Stimulated activated CD4-positive, alpha-beta T cell treated with anti-CD3 and anti-CD28 coated beads, TNF-alpha, amount 100 ng/mL, for 4 hours (primary cell): ENCODE results near the gene NCKIPSD.

Experiments used
- DNase-seq, 3 experiments: peaks; one replicate each; pipeline ENCODE4 v3.0.0-alpha.2; 2020; ENCODE audit warnings: low read depth in 3 of 3

NCKIPSD gene

DNA sequence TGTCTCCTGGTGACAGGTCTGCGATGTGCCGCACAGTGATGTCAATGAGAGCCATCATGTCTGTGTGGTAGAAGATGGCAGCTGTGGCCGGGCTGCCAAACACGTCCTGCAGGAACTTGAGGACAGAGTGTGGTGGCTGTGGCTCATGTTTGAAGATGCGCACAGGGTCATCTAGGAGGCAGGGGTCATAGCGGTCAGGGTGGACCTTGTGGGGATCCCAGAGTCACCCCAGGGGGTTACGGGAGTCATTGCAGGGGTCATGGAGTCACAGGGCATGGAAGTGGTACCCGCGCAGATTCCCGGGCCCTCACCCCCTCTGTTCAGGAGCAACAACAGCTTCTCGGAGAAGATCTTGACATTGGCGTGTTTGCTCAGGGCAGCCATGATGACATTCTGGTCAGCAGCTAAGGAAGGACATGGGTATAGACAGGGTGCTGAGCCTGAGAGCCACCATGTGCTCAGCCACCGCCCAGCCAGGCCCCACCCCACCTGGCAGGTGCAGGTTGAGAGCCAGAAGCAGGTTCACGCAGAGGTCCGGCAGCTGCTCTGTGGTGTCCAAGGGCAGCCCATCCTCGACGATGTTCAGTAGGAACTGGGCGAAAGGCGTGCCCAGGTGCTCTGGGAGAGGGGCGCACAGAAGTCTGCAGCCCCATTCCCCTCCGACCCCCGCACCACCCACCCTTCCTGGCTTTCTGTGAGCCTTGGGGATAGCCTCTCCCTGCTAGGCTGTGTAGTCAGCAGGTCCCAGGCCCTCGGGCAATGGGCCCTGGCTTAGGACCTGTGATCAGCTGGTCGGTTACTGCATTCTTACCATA is 6.9 kb downstream of the NCKIPSD start:
- DNase-seq: no peak

DNA sequence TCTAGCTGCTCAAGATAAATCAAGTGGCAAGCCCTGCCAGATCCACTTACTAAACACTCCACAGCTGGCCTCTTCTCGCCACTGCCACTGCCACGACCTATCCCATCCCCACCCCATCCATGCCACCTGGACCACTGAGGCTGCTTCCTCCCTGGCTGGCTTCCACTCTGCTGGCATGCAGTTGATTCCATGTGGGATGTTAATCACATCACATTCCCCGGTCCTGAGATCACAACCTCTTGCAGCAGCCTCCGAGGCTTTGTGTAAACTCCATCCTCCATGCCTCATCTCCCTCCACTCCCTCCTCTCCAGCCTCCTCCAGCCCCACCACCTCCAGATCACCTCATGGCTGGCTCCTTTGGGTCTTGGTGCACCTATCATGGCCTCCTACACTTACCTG is 7.7 kb downstream of the NCKIPSD start:
- no peak for DNase-seq

DNA sequence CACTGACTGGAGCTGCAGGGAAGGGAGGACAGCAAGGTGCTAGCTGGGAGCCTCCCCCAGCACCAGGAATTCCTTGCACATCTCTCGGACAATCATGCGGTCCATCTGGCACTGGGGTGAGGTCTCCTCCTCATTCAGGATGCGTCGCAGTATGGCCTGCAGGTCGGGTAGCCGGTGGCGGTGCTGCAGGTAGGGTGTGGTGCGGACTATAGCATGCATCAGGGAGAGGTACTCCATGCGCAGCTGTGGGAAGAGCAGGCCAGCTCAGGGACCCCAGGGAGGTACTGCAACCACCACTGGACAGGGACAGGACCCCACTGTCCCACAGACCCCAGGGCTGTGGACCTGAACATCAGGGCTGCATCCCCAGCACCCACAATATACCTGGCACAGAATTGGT is 11.2 kb downstream of the NCKIPSD start:
- DNase-seq: no peak

DNA sequence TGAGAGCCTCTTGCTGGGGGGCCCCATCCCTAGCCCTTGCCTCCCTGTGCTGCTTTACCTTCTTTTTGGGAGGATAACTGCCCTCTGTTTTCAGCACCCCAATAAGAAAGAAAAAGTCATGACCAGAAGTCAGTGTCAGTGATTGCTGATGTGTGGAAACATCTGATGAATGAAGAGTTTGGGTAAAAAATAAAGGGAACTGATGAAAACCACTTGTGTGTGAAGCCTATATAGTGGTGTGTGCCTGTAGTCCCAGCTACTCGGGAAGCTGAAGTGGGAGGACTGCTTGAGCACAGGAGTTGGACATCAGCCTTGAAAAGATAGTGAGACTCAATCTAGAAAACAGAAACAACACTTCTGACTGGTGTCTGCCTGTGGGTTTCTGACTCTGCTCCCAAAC is 13.2 kb downstream of the NCKIPSD start:
- no peak for DNase-seq

DNA sequence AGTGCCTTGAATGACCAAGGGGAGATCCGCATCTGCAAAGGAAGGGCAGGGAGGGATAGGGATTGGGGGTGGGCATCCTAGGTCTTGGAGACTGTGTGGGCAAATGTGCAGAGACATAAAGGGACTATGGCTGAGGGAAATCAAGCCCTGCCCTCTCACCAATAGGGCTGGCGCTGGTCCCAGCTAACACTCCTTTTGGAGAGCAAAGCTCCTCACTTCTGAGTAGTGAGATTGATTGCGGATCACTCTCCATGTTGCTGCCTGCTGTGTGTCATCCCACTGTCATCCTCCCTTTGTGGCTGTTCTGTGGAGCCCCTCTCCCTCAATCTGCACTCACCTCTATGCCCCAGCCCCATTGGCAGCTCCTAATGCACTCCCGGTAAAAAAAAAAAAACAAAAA is 20.8 kb downstream of the NCKIPSD start:
- no peak for DNase-seq

DNA sequence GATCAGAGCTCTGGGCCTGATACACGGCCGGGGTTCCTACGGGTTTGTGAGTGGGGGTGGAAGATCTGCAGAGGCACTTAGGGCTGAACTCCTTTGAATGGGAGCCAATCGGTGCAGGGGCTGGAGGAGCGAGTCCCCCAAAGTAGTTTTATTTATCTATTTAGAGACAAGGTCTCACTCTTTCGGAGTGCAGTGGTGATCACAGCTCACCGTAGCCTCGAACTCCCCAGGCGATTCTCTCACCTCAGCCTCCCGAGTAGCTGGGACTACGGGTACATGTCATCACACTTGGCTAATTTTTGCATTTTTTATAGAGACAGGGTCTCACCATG is 21.4 kb downstream of the NCKIPSD start:
- DNase-seq: no peak

DNA sequence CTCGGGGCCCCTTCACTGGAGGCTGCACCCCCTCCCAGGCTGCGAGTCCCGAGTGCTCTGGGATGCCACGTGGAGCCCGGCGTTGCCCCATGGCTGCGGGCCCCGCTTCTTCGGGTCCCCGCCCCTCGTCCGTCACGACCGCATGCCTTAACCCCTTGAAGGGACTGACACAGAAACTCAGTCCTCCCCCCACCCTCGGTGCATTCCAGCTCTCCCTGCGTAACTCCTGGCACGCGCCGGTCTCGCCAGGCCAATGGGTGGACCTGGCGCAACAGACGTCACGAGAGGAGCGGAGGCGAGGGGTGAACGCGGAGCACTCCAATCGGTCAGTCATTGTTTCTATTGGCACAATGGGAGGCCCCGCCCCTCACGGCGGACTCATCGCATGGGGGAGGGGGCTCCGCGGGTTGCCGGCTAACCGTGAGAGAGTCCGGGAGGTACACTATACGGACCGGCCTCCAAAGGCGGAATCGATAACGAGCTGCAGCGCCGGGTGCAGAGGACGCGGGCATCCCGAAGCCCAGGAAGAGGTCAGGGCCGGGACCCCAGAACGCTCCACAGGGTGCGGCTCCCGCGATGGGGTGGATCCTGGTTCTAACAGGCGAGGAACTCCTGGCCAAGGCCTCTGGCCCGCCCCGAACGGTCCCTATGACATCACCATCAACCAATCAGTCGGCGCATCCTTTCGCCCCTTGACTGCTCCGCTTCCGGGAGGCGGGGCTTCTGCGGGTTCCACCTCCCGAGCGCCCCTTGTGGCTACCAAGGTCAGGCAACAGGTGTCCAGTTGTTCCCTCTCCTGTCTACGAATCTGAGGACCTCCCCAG is 22.0 kb downstream of the NCKIPSD start:
- peak; percentile 64 to 71 (median 64) for DNase-seq

DNA sequence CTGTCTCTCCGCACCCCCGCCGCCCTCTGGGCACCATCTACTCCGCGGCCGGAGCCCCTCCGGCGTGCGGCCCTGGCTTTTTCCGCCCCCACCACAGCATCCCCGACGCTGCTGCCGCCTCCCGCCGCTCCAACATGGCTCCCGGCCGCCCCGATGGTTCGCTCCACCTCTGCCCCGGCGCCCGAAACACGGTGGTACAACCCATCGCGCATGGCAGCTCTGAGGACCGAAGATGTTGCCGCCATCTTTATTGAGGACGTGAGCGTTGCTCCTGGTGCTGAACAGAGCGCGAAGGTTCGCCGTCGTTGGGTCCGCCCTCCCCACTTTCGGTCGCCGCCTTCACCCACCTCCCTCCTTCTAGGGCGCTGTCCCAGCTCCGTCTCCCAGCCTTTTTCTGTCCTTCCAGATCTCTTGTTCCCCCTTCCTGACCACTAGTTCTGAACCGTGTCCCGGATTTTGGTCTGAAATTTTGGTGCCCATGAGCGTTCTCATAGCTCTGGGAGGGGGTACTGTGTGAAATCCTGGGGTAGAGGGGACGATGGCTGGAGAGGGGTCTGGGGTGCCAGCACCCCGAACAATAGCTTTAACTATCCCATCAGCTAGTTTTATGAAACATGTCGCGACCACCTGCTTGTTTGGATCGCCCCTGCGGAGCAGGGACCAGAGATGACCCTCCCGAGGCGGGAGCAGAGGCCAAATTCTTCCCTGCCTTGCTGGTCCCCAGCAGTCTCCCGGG is 22.8 kb downstream of the NCKIPSD start, which contains the start of gene CELSR3:
CELSR3 (minus strand) TSS at position 134 of the 736 bp plus-strand sequence. CDS start 252 bp downstream, outside the sequence.
- peak in 2 of 3 experiments; percentile 18 to 26 for DNase-seq

DNA sequence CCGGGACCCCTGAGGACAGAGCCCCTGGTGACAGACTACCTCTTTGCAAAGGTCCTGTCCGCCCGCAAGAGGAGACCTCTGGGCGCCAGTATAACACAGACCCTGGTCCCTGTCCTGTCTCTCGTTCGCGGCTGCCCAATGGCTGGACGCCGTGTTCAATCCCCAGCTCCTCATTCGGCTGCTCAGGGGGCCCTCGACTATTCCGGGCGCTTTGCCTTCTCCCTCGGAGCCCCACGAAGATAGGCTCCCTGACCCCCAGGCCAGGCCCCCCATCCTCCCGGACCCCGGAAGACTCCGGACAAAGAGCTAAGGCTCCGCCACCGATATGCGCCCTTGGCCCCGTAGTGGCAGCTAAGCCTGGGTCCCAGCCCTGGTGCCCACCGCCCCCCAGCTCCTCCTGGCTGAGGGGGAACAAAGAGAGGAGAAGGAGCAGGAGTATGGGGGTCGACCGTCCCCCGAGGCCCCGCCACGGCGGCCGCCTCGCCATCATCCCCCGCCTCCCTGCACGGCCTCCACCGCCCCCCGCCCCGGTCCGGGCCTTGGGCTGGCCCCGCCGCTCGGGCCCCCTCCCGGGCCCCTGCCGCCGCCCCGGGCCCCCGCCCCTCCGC is 23.5 kb downstream of the NCKIPSD start:
- no peak for DNase-seq

DNA sequence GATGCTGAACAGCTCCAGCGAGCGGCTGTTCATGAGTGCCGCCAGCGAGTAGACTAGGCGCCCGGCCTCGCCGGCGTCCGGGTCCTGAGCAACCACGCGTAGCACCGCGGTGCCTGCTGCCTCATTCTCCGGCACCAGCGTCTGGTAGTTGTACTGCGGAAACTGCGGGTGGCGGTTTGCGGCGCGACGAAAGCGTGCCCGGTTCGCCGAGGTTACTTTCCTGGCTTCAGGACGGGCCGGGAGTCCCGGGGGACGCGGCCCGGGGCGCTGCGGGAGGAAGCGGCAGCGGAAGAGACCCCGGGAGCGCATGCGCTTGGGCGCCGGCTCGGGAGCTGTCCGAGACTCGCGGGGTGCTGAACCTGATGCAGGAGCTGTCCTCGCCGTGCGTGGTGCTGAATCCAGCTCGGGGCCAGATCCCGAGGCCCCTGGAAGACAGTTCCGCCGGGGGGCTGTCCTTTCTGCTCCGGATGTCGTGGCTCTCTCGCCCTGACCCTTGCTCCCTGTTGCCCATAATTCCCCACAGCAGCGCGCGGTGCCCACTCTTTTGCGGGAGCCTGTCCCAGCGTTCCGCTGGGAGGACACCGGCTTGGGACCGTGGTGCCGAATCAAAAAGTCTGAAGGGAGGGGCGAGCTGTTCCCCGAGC is 24.1 kb downstream of the NCKIPSD start:
- peak; percentile 49 to 57 (median 56) for DNase-seq

DNA sequence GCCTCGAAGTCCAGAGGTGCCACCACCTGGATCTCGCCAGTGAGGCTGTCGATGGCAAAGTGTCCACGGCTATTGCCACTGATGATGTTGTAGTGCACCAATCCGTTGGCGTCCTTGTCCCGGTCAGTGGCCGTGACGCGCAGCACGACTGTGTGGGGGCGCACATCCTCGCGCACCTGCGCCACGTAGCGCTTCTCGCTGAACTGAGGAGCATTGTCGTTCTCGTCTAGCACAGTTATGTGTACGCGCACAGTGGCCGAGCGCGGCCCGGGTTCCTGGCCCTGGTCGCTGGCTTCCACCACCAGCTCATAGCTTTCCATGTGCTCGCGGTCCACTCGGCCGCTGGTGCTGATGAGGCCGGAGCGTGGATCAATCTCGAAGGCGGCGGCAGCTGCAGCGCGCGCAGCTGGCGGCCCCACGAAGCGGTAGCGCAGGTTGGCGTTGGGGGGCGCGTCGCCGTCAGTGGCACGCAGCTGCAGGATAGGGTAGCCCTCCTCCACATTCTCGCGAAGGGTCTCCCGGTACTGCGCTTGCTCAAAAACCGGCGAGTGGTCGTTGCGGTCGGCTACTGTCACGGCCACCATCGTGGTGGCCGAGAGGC is 24.8 kb downstream of the NCKIPSD start:
- no peak for DNase-seq

DNA sequence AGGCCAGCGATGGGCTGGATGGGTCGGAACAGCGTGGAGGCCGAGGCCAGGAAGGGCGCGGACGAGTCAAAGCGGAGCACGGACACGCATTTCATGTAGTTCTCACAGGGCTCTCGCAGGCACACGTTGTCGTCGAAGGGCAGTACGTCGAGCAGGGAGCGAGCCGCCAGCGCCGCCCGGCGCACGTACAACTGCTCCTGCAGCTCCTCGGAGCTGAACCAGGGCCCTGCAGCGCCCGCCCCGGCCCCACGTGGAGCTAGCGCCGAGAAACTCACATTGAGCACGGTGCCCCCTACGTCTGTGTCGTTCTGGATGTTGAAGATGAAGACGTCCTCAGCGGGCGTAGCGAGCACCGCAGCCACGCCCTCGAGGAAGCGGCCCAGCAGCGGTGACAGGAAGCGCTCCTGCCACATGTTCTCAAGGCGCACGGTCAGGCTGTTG is 28.9 kb downstream of the NCKIPSD start:
- peak in 1 of 3 experiments; percentile 19 for DNase-seq

DNA sequence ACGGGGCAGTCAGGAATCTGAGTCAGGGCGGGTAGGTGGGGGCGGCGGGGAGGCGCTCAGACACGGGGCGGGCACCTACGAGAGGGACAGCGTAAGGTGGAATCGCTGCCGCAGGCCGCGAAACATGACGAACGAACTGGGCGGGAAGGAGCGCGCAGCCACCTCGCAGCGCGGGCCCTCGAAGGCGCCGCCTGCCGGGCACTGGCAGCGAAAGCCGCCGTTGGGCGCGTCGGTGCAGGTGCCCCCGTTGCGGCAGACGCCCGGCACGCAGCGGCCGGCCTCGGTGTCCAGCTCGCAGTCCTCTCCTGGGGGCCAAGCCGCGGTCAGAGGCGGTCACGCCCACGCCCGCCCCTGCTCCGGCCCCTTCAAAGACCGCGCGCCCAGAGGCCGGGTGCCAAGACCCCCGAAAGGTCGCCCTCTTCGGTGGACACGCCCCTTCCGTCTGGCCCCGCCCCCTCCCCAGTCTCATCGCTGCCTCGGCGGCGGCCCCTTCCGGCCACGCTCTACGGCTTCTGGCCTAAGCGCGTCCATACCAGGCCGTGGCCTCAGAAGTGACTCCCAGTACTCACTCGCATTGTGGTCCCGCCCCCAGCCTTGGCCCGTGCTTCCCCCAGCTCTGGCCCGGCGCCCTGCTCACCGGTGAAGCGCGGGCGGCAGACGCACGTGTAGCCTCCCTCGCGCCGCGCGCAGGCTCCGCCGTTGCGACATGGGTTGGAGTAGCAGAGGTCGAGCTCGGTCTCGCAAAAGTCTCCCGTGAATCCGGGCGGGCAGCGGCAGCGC is 29.5 kb downstream of the NCKIPSD start:
- peak; percentile 77 to 84 (median 80) for DNase-seq

DNA sequence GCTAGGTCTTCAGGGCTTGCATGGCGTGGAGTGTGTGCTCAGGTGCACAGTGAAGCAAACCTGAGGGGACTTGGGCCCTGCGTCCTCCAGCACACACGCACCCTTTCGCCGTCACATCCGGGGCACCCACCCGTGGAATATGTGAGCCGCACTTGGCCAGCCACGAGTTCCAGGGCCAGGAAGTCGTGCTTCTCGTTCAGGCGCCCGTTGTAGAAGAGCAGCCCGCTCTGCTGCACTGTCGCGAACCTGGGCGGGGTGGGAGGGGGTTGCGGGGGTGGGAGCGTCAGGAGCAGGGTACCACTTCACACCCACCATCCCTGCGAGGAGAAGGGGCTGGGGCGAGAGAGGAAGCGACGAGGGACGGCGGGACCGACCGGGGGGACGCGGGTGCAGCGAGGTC is 30.1 kb downstream of the NCKIPSD start:
- DNase-seq: peak in 2 of 3 experiments; percentile 59

DNA sequence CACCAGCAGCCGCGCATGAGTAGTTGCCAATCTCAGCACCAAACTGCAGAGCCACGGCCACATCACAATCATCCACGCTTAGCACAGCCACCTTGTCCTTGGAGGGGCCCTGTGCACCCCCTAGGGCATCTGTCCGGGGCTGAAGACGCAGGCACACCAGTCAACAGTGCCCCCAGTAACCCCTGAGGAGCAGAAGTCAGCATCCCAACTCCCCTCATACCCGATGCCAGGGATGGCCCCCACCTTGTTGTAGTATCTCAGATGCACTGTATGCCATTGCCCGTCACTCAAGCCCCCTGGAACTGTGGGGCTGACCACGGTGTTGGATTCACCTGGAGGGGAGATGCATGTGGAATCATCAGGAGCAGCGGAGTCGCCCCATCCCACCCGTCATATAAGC is 30.7 kb downstream of the NCKIPSD start:
- DNase-seq: no peak

DNA sequence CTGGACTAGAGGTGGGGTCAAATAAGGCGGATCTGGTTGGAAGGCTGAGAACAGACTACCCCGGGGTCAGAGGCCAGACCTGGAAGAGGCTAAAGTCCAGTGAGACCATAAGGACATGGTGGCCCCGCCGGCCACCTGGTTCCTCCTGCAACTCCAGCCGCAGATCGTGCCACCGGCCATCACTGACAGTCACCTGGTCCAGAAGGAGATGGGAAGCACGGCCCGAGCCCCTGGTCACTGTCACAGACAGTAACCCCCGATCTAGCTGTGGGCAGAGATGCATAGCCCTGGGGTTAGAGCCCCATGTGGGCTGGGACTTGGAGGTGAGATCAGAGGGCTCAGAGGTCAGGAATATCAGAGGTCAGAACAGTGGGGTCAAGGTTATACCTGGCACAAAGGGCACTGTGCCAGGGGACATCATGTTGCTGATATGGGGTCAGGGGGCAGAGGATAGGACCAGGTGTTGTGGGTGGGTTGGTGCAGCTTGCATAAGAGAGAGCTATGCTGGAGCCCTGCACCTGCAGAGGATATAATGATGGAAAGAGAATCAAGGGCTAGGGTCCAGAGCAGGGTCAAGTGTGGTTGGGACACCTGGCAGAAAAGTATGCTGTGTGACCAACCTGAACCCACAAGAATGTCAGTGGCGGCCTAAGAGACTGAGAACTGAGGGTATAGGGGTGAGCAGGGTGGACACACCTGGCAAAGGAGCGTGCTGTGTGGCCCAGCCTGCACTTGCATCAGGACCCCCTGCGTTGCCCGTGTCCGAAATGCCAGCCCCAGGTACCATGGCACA is 32.6 kb downstream of the NCKIPSD start:
- no peak for DNase-seq

DNA sequence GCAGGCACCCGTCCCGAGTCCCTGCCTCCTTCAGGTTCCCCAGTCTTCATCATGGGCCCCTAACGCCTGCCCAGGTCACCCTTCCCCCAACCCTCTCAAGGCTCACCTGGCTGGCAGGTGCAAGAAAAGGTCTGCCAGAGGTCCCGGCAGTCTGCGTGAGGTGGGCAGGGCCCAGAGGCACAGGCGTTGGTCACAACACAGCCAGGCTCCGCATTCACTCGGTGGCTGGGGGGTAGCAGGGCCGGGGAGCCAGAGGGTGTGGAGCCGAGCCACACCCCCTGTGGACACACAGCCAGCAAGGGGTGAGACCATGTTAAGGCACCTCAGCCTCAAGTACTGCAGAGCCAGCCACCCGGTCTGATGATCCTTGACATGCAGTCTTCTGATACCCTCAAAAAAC is 33.9 kb downstream of the NCKIPSD start:
- DNase-seq: no peak

DNA sequence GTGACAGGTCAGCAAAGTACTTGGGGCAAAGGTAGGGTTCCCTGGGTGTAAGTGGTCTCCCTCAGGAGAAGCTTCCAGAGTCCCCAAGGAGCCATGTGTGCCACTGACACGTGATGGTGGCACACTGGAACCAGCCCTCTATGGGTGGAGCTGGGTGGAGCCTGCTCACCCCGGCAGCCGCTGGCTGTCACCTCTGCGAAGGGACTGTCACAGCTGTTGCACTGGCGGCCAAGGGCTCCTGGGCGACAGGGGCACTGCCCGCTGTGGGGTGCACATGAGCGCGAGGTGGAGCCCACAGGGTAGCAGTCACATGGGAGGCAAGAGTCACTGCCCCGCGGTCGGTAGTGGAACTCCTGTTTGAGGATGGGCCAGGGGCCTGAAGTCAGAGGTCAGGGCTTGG is 35.0 kb downstream of the NCKIPSD start:
- DNase-seq: no peak

DNA sequence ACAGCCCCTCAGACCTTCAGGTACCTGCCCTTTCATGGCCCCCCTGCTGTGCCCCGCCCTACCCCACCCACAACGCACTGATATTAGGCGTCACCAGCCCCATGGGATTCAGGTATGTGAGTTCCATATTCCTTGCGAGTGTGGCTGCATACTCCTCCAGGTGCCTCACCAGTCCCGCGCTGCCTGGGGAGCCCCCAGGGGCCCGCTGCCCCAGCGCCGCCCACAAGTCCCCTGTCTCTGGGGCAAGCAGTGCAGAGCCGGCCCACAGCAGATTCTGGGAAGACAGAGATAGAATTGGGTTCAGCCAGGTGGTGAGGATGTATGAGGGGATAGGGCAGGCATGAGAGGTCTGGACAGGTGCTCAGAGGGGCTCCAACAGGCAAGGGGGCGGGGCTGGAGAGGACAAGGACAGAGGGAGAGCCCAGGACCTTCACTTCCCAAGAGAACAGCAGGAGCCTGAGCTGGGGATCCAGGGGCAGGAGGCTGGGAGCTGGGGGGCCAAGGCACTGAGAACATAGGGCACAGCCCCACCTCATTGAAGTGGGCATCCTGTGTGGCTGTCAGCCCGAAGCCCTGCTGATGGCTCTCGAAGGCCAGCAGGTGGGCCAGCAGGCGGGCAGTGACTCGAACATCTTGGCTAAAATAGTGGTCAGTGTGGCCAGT is 37.4 kb downstream of the NCKIPSD start:
- DNase-seq: no peak
